H1 (cell line): Measurements from ENCODE around the gene STKLD1. TPM values are rescaled to one million over a fixed set of nuclear protein-coding genes. Genes with fewer than 3 reads are reported as not detected.

Source experiments
- CTCF ChIA-PET: fragments of 300-600 bp; sonication (Branson Sonifier 250); formaldehyde crosslinking; loops from one replicate; lab custom pipeline; 2021; ENCODE audit not compliant: partially characterized antibody; lab: Charles Lee
- POLR2A ChIA-PET: fragments of 300-600 bp; sonication (Branson Sonifier 250); formaldehyde crosslinking; loops from one replicate; lab custom pipeline; 2021; ENCODE audit warnings: inconsistent platforms; ENCODE audit not compliant: partially characterized antibody; lab: Charles Lee
- DNase-seq, 2 experiments: peaks; one replicate each; pipeline versions ENCODE4 v3.0.0 to v3.0.0-alpha.2; 2010 to 2022; ENCODE audit warnings: low spot score in 2 of 2, low read depth in 1 of 2, mixed read lengths in 1 of 2
- FAIRE-seq: peaks from 2 replicates; lab custom pipeline; 2011; peaks lifted over from hg19 to GRCh38; lab: Jason Lieb, UNC
- H2AFZ ChIP-seq: 2 replicates; pipeline ENCODE4 v1.8.1; 2012; ENCODE audit warnings: low read length, inconsistent platforms
- H2AK5ac ChIP-seq: 2 replicates; pipeline ENCODE4 v1.6.1; 2013; ENCODE audit warnings: low read depth, low read length
- H2BK120ac ChIP-seq: replicated peaks from 2 replicates; pipeline ENCODE3; 2013; ENCODE audit warnings: low read depth, low read length, inconsistent platforms
- H2BK12ac ChIP-seq: 2 replicates; pipeline ENCODE4 v1.6.1; 2013; ENCODE audit warnings: low read depth, low read length
- H2BK15ac ChIP-seq: 2 replicates; pipeline ENCODE4 v1.6.1; 2013; ENCODE audit warnings: low read length
- H2BK20ac ChIP-seq: 2 replicates; pipeline ENCODE4 v1.6.1; 2013; ENCODE audit warnings: low read length
- H2BK5ac ChIP-seq: 2 replicates; pipeline ENCODE4 v1.6.1; 2013; ENCODE audit warnings: low read depth, low read length
- H3K14ac ChIP-seq: 2 replicates; pipeline ENCODE4 v1.6.1; 2013; ENCODE audit warnings: inconsistent platforms; ENCODE audit not compliant: insufficient read length
- H3K18ac ChIP-seq: 2 replicates; pipeline ENCODE4 v1.6.1; 2013; ENCODE audit warnings: low read length; ENCODE audit errors: extremely low read depth
- H3K23ac ChIP-seq: 2 replicates; pipeline ENCODE4 v1.6.1; 2013; ENCODE audit warnings: inconsistent platforms; ENCODE audit not compliant: insufficient read length
- H3K23me2 ChIP-seq: 2 replicates; pipeline ENCODE4 v1.6.1; 2013; ENCODE audit warnings: low read depth, low read length
- H3K27ac ChIP-seq: 2 replicates; pipeline ENCODE4 v1.6.1; 2011; ENCODE audit warnings: low read depth, low read length, inconsistent platforms
- H3K27me3 ChIP-seq, 4 experiments: replicated peaks in 1 of 4; 1 replicate in 1 of 4; 2 replicates in 3 of 4; pipeline versions ENCODE4 v1.6.1 to v1.8.1; 2011 to 2013; ENCODE audit warnings: low read length in 3 of 4, mild to moderate bottlenecking in 3 of 4, inconsistent platforms in 2 of 4, mixed read lengths in 2 of 4, moderate library complexity in 1 of 4; ENCODE audit not compliant: control insufficient read depth in 3 of 4, insufficient read depth in 3 of 4; ENCODE audit errors: extremely low read depth in 1 of 4
- H3K36me3 ChIP-seq, 4 experiments: 2 replicates each; pipeline versions ENCODE4 v1.6.1 to v1.8.1; 2011 to 2013; ENCODE audit warnings: mild to moderate bottlenecking in 4 of 4, low read length in 3 of 4, moderate library complexity in 2 of 4, control low read depth in 1 of 4, inconsistent platforms in 1 of 4; ENCODE audit not compliant: insufficient read depth in 4 of 4, control insufficient read depth in 2 of 4
- H3K4ac ChIP-seq: replicated peaks from 2 replicates; pipeline ENCODE3; 2013; ENCODE audit warnings: low read length, low read depth, mixed read lengths, inconsistent platforms; ENCODE audit not compliant: insufficient read length
- H3K4me1 ChIP-seq, 4 experiments: replicated peaks in 1 of 4; 1 replicate in 1 of 4; 2 replicates in 3 of 4; pipeline versions ENCODE4 v1.6.1 to v1.8.1; 2011 to 2013; ENCODE audit warnings: low read length in 3 of 4, inconsistent platforms in 2 of 4, mixed read lengths in 1 of 4; ENCODE audit not compliant: insufficient read depth in 4 of 4, control insufficient read depth in 3 of 4
- H3K4me2 ChIP-seq, 2 experiments: 2 replicates each; pipeline versions ENCODE4 v1.6.1 to v1.8.1; 2011 to 2013; ENCODE audit warnings: low read depth in 2 of 2, low read length in 2 of 2, control low read depth in 1 of 2, inconsistent platforms in 1 of 2, mild to moderate bottlenecking in 1 of 2; ENCODE audit not compliant: insufficient read depth in 1 of 2
- H3K4me3 ChIP-seq, 4 experiments: fragments of 200-600, 300-600 bp in 1 of 4; sonication (generic), shearing (Covaris generic), sonication (Bioruptor Twin) in 1 of 4; 2 replicates each; pipeline versions ENCODE4 v1.5.1 to v1.8.1; 2011 to 2016; ENCODE audit warnings: low read length in 4 of 4, low read depth in 3 of 4, control low read depth in 2 of 4, inconsistent platforms in 2 of 4, mild to moderate bottlenecking in 2 of 4, mixed read lengths in 1 of 4, moderate library complexity in 1 of 4; ENCODE audit not compliant: insufficient read depth in 2 of 4; ENCODE audit errors: extremely low read depth in 1 of 4
- H3K56ac ChIP-seq: replicated peaks from 2 replicates; pipeline ENCODE3; 2013; ENCODE audit warnings: low read depth, mild to moderate bottlenecking, mixed read lengths, low read length, inconsistent platforms; ENCODE audit not compliant: insufficient read length
- H3K79me1 ChIP-seq: 2 replicates; pipeline ENCODE4 v1.6.1; 2013; ENCODE audit warnings: low read depth, low read length, control low read depth
- H3K79me2 ChIP-seq, 2 experiments: 2 replicates each; pipeline versions ENCODE4 v1.6.1 to v1.8.1; 2012 to 2013; ENCODE audit warnings: low read length in 2 of 2, mild to moderate bottlenecking in 2 of 2, inconsistent platforms in 1 of 2; ENCODE audit not compliant: insufficient read depth in 2 of 2, control insufficient read depth in 1 of 2
- H3K9ac ChIP-seq, 4 experiments: replicated peaks in 1 of 4; 1 replicate in 1 of 4; 2 replicates in 3 of 4; pipeline versions ENCODE4 v1.6.1 to v1.8.1; 2011 to 2013; ENCODE audit warnings: low read depth in 3 of 4, low read length in 3 of 4, control low read depth in 2 of 4, mild to moderate bottlenecking in 2 of 4, moderate library complexity in 2 of 4, inconsistent platforms in 1 of 4; ENCODE audit errors: extremely low read depth in 1 of 4
- H3K9me3 ChIP-seq, 2 experiments: 2 replicates each; pipeline versions ENCODE4 v1.6.1 to v1.8.1; 2012 to 2013; ENCODE audit warnings: mild to moderate bottlenecking in 2 of 2, moderate library complexity in 2 of 2, control low read depth in 1 of 2, inconsistent platforms in 1 of 2, low read depth in 1 of 2, low read length in 1 of 2, mixed read lengths in 1 of 2; ENCODE audit not compliant: insufficient read depth in 2 of 2
- H4K20me1 ChIP-seq, 2 experiments: replicated peaks in 1 of 2; 2 replicates each; pipeline versions ENCODE3 to v1.8.1; 2011 to 2013; ENCODE audit warnings: inconsistent platforms in 2 of 2, low read length in 2 of 2, mild to moderate bottlenecking in 1 of 2; ENCODE audit not compliant: insufficient read depth in 2 of 2, control insufficient read depth in 1 of 2
- H4K5ac ChIP-seq: 2 replicates; pipeline ENCODE4 v1.6.1; 2013; ENCODE audit warnings: low read length, low read depth, mixed read lengths, inconsistent platforms; ENCODE audit not compliant: insufficient read length
- H4K8ac ChIP-seq: 2 replicates; pipeline ENCODE4 v1.8.0; 2013; ENCODE audit warnings: mild to moderate bottlenecking, moderate library complexity, low read length, inconsistent platforms; ENCODE audit not compliant: insufficient read depth; ENCODE audit errors: extremely low read depth
- H4K91ac ChIP-seq: replicated peaks from 2 replicates; pipeline ENCODE3; 2013; ENCODE audit warnings: low read length, mixed read lengths, inconsistent platforms; ENCODE audit not compliant: insufficient read length
- KDM4A ChIP-seq: IDR thresholded peaks from one replicate; pipeline ENCODE4 v1.7.1; 2012; ENCODE audit warnings: low read depth, mild to moderate bottlenecking, moderate library complexity, low read length, inconsistent platforms; ENCODE audit not compliant: severe bottlenecking
- TCF12 ChIP-seq: IDR thresholded peaks from 2 replicates; pipeline ENCODE4 v1.6.1; 2011; ENCODE audit warnings: low read depth, mild to moderate bottlenecking, low read length
- WGBS, 2 experiments: shearing (Covaris generic) in 1 of 2; methylation state at CpG; one replicate each; pipeline versions ENCODE4 v1.1.6 to v1.1.7; 2013 to 2015; ENCODE audit warnings: low lambda C conversion rate in 2 of 2, mixed read lengths in 2 of 2, inconsistent platforms in 1 of 2, low coverage in 1 of 2, missing lambda C conversion rate in 1 of 2; ENCODE audit not compliant: insufficient replicate concordance in 2 of 2, insufficient coverage in 1 of 2, insufficient read length in 1 of 2; ENCODE audit errors: extremely low coverage in 1 of 2, missing lambda C conversion rate in 1 of 2; 5-methylcytosine and 5-hydroxymethylcytosine counted together
- polyA plus RNA-seq, 7 experiments: library from polyadenylated mRNA; depleted of rRNA in 3 of 7; stranded (reverse) in 5 of 7; unstranded in 2 of 7; fragments of >200 nt in 5 of 7; fragments of 200-250 nt in 2 of 7; gene quantifications; 1 replicate in 5 of 7; 2 replicates in 1 of 7; 4 replicates in 1 of 7; pipeline versions ENCODE4 v1.2.1 to v1.2.3, GENCODE V29; 2011 to 2013; ENCODE audit warnings: missing spikeins in 2 of 7, mixed read lengths in 2 of 7
- total RNA-seq: library from RNA; stranded (reverse); fragmentation: NEBNext Ultra II Directional; extraction: Animal tissue kit (Norgen Biotek cat#: 25700); gene quantifications from 2 replicates; pipeline ENCODE4 v1.2.1, GENCODE V29; 2021

STKLD1 gene
- total and polyA plus RNA-seq, 2 of the 8 experiments (the other 6 are each of a cell fraction or from before 2014, with no cell fraction given): 0.26 TPM; not detected in 1

DNA sequence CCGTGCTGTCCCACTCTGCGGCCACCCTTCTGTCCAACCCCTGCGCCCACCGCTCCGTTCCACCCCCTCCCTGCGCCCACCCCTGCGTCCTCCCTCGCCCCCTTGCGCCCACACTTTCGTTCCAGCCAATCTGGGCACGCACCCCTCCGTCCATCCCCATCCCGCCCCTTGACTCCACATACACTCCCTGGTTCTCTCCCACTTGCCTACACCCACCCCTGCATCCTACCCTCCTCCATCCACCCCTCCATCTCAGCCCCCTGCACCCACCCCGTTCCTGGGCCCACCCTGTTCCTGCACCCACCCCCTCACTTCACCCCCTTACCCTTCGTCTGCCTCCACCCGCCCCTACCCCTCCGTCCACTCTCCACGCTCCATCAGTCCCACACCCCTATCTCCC lies 53.0 kb downstream of the STKLD1 start:
- Histone ChIP-seq H3K23me2 (peaks cover 7% of the 10 kb centered on the region; the same call in 1 of the 2 replicates), H2BK5ac (0 out of 2 replicates have a peak overlapping the region, but pooled peaks have one; percentile 35), H3K9me3 (no peaks in the 10 kb centered on the region), H4K20me1 (no peaks in the 10 kb centered on the region), H3K23ac (no peak overlapping the region), H4K8ac (no peak overlapping the region; the same call in 1 of the 2 replicates), H3K56ac (no peak overlapping the region), H3K9ac (no peak overlapping the region), H3K4ac (no peak overlapping the region), H3K18ac (no peak overlapping the region), H4K5ac (no peak overlapping the region), H2AFZ (no peak overlapping the region), H3K79me2 (no peaks in the 10 kb centered on the region), H2BK20ac (no peak overlapping the region), H3K4me2 (peak overlapping the region; percentile 72 to 90; a peak in 3 of 4 replicates), H3K4me3 (peak overlapping the region; percentile 39 to 65 (median 44); a peak in 5 of 8 replicates), H2AK5ac (no peak overlapping the region), H3K36me3 (no peaks in the 10 kb centered on the region), H3K79me1 (no peaks in the 10 kb centered on the region), H2BK15ac (no peak overlapping the region), H3K4me1 (peaks cover 0 to 4% (median under 1%) of the 10 kb centered on the region in 4 experiments; a peak in 3 of 7 replicates), H2BK12ac (no peak overlapping the region), H3K27ac (no peak overlapping the region), H3K14ac (no peak overlapping the region), H2BK120ac (no peak overlapping the region), H3K27me3 (peaks cover 0 to 11% (median 4%) of the 10 kb centered on the region in 4 experiments; a peak in 5 of 7 replicates), H4K91ac (peak overlapping the region; percentile 81)
- 8% methylated on average over 2 of the region's 18 CpGs; no CpG with 5 or more reads in 1 of the 2 experiments for WGBS, 2 experiments
- FAIRE-seq (no peak), DNase-seq (peak in 1 of 2 experiments; percentile 66)
- ChIA-PET POLR2A (interaction anchor here (1.8 to 1.9 kb wide), 2 partner anchors 11 to 30 kb away, joined by 10 to 19 read pairs; partner anchors contain the start of genes CACFD1 and REXO4), CTCF (no interaction called here)
- TF ChIP-seq TCF12: no peak
- peak; percentile 17 for TF ChIP-seq KDM4A
